ENCODE measurements around the gene CAV1.

DNA sequence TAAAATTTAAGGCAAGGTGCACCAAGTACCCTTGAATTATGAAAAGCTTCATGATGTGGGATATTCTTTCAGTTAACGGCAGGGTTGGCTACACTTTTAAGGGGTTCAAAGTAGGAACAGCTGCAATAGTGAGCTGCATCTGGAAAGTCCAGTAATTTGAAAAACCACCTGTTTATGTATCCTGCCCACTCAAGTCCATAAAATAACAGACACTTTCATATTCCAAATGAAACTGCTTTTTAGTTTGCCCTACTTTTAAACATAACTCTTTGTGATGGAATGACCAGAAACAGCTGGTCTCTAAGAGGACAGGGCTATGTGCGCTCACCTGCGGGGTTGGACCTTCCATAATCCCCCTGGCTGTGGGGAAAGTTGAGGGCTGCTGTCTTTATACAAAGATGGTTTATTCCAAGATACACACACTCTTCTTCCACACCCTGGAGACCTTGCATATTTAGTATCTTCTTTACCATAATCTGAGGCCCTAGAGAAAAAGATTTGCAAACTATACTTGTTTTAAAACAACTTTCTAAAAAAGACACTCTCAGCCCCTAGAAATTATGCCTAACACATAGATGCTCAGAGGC is 7.4 kb downstream of the CAV1 start:
- TF ChIP-seq PTBP1 (IDR thresholded peaks at IDR 0.05; ENCODE audit: low read depth, low read length, poor library complexity, severe bottlenecking) (no peak), TCF12 (IDR thresholded peaks at IDR 0.05) (no peak), TCF12 (CRISPR knock-in tag; IDR thresholded peaks at IDR 0.05) (no peak), HIVEP1 (CRISPR knock-in tag; IDR thresholded peaks at IDR 0.05) (no peak), ZBTB21 (CRISPR knock-in tag; IDR thresholded peaks at IDR 0.05) (no peak), ZBTB8A (CRISPR knock-in tag; IDR thresholded peaks at IDR 0.05; ENCODE audit: borderline replicate concordance, low read depth) (no peak), U2AF1 (optimal IDR thresholded peaks at IDR 0.05; ENCODE audit: low read depth, low read length) (no peak)
- TF ChIP-seq, protein P1, sequence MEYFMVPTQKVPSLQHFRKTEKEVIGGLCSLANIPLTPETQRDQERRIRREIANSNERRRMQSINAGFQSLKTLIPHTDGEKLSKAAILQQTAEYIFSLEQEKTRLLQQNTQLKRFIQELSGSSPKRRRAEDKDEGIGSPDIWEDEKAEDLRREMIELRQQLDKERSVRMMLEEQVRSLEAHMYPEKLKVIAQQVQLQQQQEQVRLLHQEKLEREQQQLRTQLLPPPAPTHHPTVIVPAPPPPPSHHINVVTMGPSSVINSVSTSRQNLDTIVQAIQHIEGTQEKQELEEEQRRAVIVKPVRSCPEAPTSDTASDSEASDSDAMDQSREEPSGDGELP (IDR thresholded peaks at IDR 0.05; ENCODE audit: borderline replicate concordance, low read depth), result no peak

Data from HepG2 (cell line).